Stomach (tissue), 4 donors: Measurements from ENCODE around the gene FAM229A.
A peak's percentile ranks its signal among the peaks of the same experiment; 100 is the strongest.

Experiments used
- CTCF ChIP-seq, 7 experiments: fragments of 450-650 bp in 4 of 7; fragments of 200-600 bp in 3 of 7; sonication (generic) in 3 of 7; IDR thresholded peaks; one replicate each; pipeline ENCODE4 v1.5.1; 2016 to 2019; ENCODE audit warnings: antibody characterized with exemption in 7 of 7, control low read depth in 2 of 7, mild to moderate bottlenecking in 1 of 7
- POLR2AphosphoS5 ChIP-seq, 3 donors: sonication (generic); formaldehyde crosslinking; IDR thresholded peaks; one replicate each; pipeline ENCODE4 v1.6.1; 2016; ENCODE audit warnings: antibody characterized with exemption in 3 of 3

- TF ChIP-seq POLR2AphosphoS5 (IDR thresholded peaks at IDR 0.05) (peak in 1 of 3 donors; percentile 63), CTCF (IDR thresholded peaks at IDR 0.05) (peak in 5 of 7 experiments; percentile 72 to 89 (median 82))
These were observed 38.8 kb upstream of the FAM229A start for GRCh38 chr1:32400876-32401631.
